Measurements from ENCODE around the gene KCNMA1.

The KCNMA1 gene

GRCh38 chr10:76977046-76977445, 660.6 kb downstream of the KCNMA1 start:
- no peak for DNase-seq (ENCODE audit: low read depth)

- DNase-seq (ENCODE audit: low read depth) = no peak
These were observed 661.5 kb downstream of the KCNMA1 start for GRCh38 chr10:76976142-76976541.

GRCh38 chr10:76975126-76975525, 662.5 kb downstream of the KCNMA1 start:
- no peak for DNase-seq (ENCODE audit: low read depth)

GRCh38 chr10:76974017-76974691, 663.5 kb downstream of the KCNMA1 start:
- no peak for DNase-seq (ENCODE audit: low read depth)

GRCh38 chr10:76973091-76974016, 664.3 kb downstream of the KCNMA1 start:
- DNase-seq (ENCODE audit: low read depth) = no peak

- DNase-seq (ENCODE audit: low read depth) = no peak
These were observed 665.1 kb downstream of the KCNMA1 start for GRCh38 chr10:76972541-76972940.

- no peak for DNase-seq (ENCODE audit: low read depth)
These were observed 665.9 kb downstream of the KCNMA1 start for GRCh38 chr10:76971547-76972170.

- no peak for DNase-seq (ENCODE audit: low read depth)
These were observed 666.7 kb downstream of the KCNMA1 start for GRCh38 chr10:76970711-76971519.

- no peak for DNase-seq (ENCODE audit: low read depth)
These were observed 668.2 kb downstream of the KCNMA1 start for GRCh38 chr10:76969366-76969948.

- no peak for DNase-seq (ENCODE audit: low read depth)
These were observed 669.1 kb downstream of the KCNMA1 start for GRCh38 chr10:76968483-76968882.

- DNase-seq (ENCODE audit: low read depth) = no peak
These were observed 674.8 kb downstream of the KCNMA1 start for GRCh38 chr10:76962851-76963250.

GRCh38 chr10:76961841-76962240, 675.8 kb downstream of the KCNMA1 start:
- DNase-seq (ENCODE audit: low read depth) = no peak

- DNase-seq (ENCODE audit: low read depth) = no peak
These were observed 678.5 kb downstream of the KCNMA1 start for GRCh38 chr10:76959111-76959510.

- DNase-seq (ENCODE audit: low read depth) = no peak
These were observed 682.8 kb downstream of the KCNMA1 start for GRCh38 chr10:76954838-76955237.

- no peak for DNase-seq (ENCODE audit: low read depth)
These were observed 687.3 kb downstream of the KCNMA1 start for GRCh38 chr10:76950354-76950753.

- DNase-seq (ENCODE audit: low read depth) = no peak
These were observed 691.3 kb downstream of the KCNMA1 start for GRCh38 chr10:76946270-76946669.

GRCh38 chr10:76945166-76945565, 692.4 kb downstream of the KCNMA1 start:
- no peak for DNase-seq (ENCODE audit: low read depth)

- no peak for DNase-seq (ENCODE audit: low read depth)
These were observed 693.0 kb downstream of the KCNMA1 start for GRCh38 chr10:76944640-76945039.

- DNase-seq (ENCODE audit: low read depth) = no peak
These were observed 694.8 kb downstream of the KCNMA1 start for GRCh38 chr10:76942628-76943416.

GRCh38 chr10:76939933-76940468, 697.6 kb downstream of the KCNMA1 start:
- no peak for DNase-seq (ENCODE audit: low read depth)
